Activated CD4-positive, alpha-beta memory T cell treated with anti-CD3 and anti-CD28 coated beads, Interleukin-2, amount 10 ng/mL, durations not matched to agents 7 days and 5 days (primary cell): ENCODE results near the gene CERK. TPM values are rescaled to one million over a fixed set of nuclear protein-coding genes. Genes with fewer than 3 reads are reported as not detected.

ENCODE experiments used
- total RNA-seq, 2 experiments: library from RNA; stranded (reverse); gene quantifications; one replicate each; pipeline ENCODE4 v1.2.3, GENCODE V29; 2021

The CERK gene
- total RNA-seq, 2 experiments from 2014 or later: 68.7 to 73.4 TPM

Other genes starting within 250 kb of the CERK start
- gene CELSR1, start 200.6 kb downstream of the CERK start, total RNA-seq: under 1 TPM; 0.10 to 0.13 TPM
- 10 to 100 TPM; 52.9 to 54.8 TPM for gene GRAMD4, start 117.9 kb downstream of the CERK start, total RNA-seq
- gene TBC1D22A, start 24.4 kb upstream of the CERK start, total RNA-seq: 10 to 100 TPM; 38.5 to 41.0 TPM